Mammary epithelial cell (primary cell): Measurements from ENCODE around the gene THOC2.

ENCODE experiments used
- EZH2 ChIP-seq: IDR thresholded peaks from 2 replicates; pipeline ENCODE4 v1.6.1; 2012; ENCODE audit warnings: low read length, inconsistent platforms, borderline replicate concordance
- TF ChIP-seq, protein P1 (sequence below), 2 donors: IDR thresholded peaks in 1 of 2; conservative IDR thresholded peaks in 1 of 2; 2 replicates each; pipeline ENCODE4 v1.5.1; 2011 to 2012; ENCODE audit warnings: inconsistent platforms in 2 of 2, low read length in 2 of 2, mild to moderate bottlenecking in 2 of 2, control low read depth in 1 of 2, low read depth in 1 of 2; ENCODE audit not compliant: insufficient read depth in 1 of 2; ENCODE audit errors: extremely low read depth in 1 of 2

- TF ChIP-seq, protein P1, sequence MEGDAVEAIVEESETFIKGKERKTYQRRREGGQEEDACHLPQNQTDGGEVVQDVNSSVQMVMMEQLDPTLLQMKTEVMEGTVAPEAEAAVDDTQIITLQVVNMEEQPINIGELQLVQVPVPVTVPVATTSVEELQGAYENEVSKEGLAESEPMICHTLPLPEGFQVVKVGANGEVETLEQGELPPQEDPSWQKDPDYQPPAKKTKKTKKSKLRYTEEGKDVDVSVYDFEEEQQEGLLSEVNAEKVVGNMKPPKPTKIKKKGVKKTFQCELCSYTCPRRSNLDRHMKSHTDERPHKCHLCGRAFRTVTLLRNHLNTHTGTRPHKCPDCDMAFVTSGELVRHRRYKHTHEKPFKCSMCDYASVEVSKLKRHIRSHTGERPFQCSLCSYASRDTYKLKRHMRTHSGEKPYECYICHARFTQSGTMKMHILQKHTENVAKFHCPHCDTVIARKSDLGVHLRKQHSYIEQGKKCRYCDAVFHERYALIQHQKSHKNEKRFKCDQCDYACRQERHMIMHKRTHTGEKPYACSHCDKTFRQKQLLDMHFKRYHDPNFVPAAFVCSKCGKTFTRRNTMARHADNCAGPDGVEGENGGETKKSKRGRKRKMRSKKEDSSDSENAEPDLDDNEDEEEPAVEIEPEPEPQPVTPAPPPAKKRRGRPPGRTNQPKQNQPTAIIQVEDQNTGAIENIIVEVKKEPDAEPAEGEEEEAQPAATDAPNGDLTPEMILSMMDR (conservative IDR thresholded peaks at IDR 0.05 in 1 of 2, IDR thresholded peaks at IDR 0.05 in 1 of 2; ENCODE audit: extremely low read depth in 1 of 2, insufficient read depth in 1 of 2, low read depth in 1 of 2, low read length in 2 of 2), result no peak
- no peak for TF ChIP-seq EZH2
Measured at GRCh38 chrX:123698979-123699520, 33.8 kb downstream of the THOC2 start.
